Panc1 (cell line): ENCODE data around the gene FAM124B. TPM values are rescaled to one million over a fixed set of nuclear protein-coding genes. Genes with fewer than 3 reads are reported as not detected.

Experiments
- ATAC-seq: fragments of 200-7000 bp; cut with Tn5 transposase; 2 replicates; pipeline ENCODE4 v1.9.1; 2020; ENCODE audit warnings: mild to moderate bottlenecking, moderate library complexity
- BruUV-seq: library from RNA; stranded (reverse); fragments of 400-500 nt; replicated peaks from 2 replicates; lab custom pipeline; 2021; lab: Mats Ljungman, UMichigan
- CTCF ChIA-PET: fragments of 300-600 bp; sonication (Branson Sonifier 250); formaldehyde crosslinking; loops from one replicate; lab custom pipeline; 2022; ENCODE audit warnings: antibody characterized with exemption; lab: Charles Lee
- POLR2A ChIA-PET: fragments of 300-600 bp; sonication (Branson Sonifier 250); formaldehyde crosslinking; loops from one replicate; lab custom pipeline; 2022; ENCODE audit warnings: antibody characterized with exemption; lab: Charles Lee
- DNase-seq: peaks from one replicate; pipeline ENCODE4 v3.0.0-alpha.2; 2010; ENCODE audit warnings: low read depth, low spot score
- H3K27ac ChIP-seq: 2 replicates; pipeline ENCODE4 v1.5.1; 2011; ENCODE audit warnings: mild to moderate bottlenecking, low read length, inconsistent platforms
- H3K27me3 ChIP-seq: fragments of 200-500 bp; sonication (Bioruptor generic); 2 replicates; pipeline ENCODE4 v1.6.0; 2014; ENCODE audit warnings: low read length, inconsistent platforms; ENCODE audit not compliant: control insufficient read depth, insufficient read depth
- H3K36me3 ChIP-seq: fragments of 200-500 bp; sonication (Bioruptor generic); 2 replicates; pipeline ENCODE4 v1.5.1; 2014; ENCODE audit warnings: inconsistent platforms, mild to moderate bottlenecking, low read length, moderate library complexity; ENCODE audit not compliant: control insufficient read depth, insufficient read depth
- H3K4me1 ChIP-seq: 2 replicates; pipeline ENCODE4 v1.5.1; 2011; ENCODE audit warnings: inconsistent platforms, mild to moderate bottlenecking, low read length, moderate library complexity; ENCODE audit not compliant: control insufficient read depth, insufficient read depth
- H3K4me3 ChIP-seq, 2 experiments: 2 replicates each; pipeline ENCODE4 v1.5.1; 2011 to 2012; ENCODE audit warnings: low read depth in 2 of 2, low read length in 2 of 2, mild to moderate bottlenecking in 2 of 2, inconsistent platforms in 1 of 2, moderate library complexity in 1 of 2
- H3K9me3 ChIP-seq: fragments of 200-500 bp; sonication (Bioruptor generic); 2 replicates; pipeline ENCODE4 v1.5.1; 2014; ENCODE audit warnings: low read depth, mild to moderate bottlenecking, inconsistent platforms, low read length, moderate library complexity; ENCODE audit not compliant: control insufficient read depth, insufficient read depth
- POLR2AphosphoS5 ChIP-seq: IDR thresholded peaks from 2 replicates; pipeline ENCODE4 v1.6.1; 2012; ENCODE audit warnings: mild to moderate bottlenecking, low read depth, low read length, moderate library complexity
- SIN3A ChIP-seq: IDR thresholded peaks from 2 replicates; pipeline ENCODE4 v1.6.1; 2012; ENCODE audit warnings: low read depth, mild to moderate bottlenecking, low read length, moderate library complexity, borderline replicate concordance; ENCODE audit not compliant: insufficient read depth
- TCF7L2 ChIP-seq: IDR thresholded peaks from 2 replicates; pipeline ENCODE4 v1.6.1; 2011; ENCODE audit warnings: mild to moderate bottlenecking, low read depth, low read length, inconsistent platforms
- in situ Hi-C: cut with HindIII; loops from 2 replicates; pipeline ENCODE4 v1.10.0; 2016; ENCODE audit warnings: low sequenced_read_pairs, low pct_unique_long_range_greater_than_20kb
- intact Hi-C: fragments of 100-400 bp; cut with micrococcal nuclease; formaldehyde crosslinking; loops from one replicate; pipeline ENCODE4 v1.10.0; 2022; ENCODE audit not compliant: unreplicated experiment
- total RNA-seq: library from RNA; stranded (reverse); gene quantifications from one replicate; pipeline ENCODE4 v1.2.1, GENCODE V29; 2021; ENCODE audit not compliant: unreplicated experiment
- TF ChIP-seq, protein P1 (sequence below), 2 experiments: IDR thresholded peaks; 2 replicates each; pipeline ENCODE4 v1.6.1; 2011 to 2012; ENCODE audit warnings: low read depth in 2 of 2, control low read depth in 1 of 2, low read length in 1 of 2, mild to moderate bottlenecking in 1 of 2, moderate library complexity in 1 of 2; ENCODE audit not compliant: insufficient read depth in 1 of 2
- TF ChIP-seq, protein P2 (sequence below): fragments of 450-650 bp; IDR thresholded peaks from 2 replicates; pipeline ENCODE4 v1.5.1; 2017; ENCODE audit warnings: mild to moderate bottlenecking

The FAM124B gene
- total RNA-seq, 1 experiment from 2014 or later, result 0.08 TPM

DNA sequence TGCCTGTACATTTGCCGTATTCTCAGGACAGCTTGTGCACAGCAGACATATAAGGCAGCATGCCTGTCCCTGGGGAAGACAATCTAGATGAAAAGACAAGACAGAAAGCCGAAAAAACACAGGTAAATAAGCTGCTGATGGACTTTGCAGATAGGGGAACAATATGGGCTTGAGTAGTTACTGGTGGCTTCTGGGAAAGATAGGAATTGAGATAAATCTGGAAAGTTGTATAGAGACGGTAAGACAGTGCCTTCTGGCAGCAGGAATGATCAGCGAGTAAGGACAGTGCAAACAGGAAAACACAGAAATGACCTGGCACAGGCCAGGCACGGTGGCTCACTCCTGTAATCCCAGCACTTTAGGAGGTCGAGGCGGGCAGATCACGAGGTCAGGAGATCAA lies 70.2 kb downstream of the FAM124B start:
- Histone ChIP-seq H3K36me3 (no peaks in the 10 kb centered on the region), H3K27me3 (no peaks in the 10 kb centered on the region), H3K4me1 (no peaks in the 10 kb centered on the region), H3K4me3 (no peak overlapping the region), H3K27ac (no peak overlapping the region), H3K9me3 (no peaks in the 10 kb centered on the region)
- ChIA-PET POLR2A (no interaction called here), CTCF (no interaction called here)
- no peak for DNase-seq
- TF ChIP-seq, protein P1, sequence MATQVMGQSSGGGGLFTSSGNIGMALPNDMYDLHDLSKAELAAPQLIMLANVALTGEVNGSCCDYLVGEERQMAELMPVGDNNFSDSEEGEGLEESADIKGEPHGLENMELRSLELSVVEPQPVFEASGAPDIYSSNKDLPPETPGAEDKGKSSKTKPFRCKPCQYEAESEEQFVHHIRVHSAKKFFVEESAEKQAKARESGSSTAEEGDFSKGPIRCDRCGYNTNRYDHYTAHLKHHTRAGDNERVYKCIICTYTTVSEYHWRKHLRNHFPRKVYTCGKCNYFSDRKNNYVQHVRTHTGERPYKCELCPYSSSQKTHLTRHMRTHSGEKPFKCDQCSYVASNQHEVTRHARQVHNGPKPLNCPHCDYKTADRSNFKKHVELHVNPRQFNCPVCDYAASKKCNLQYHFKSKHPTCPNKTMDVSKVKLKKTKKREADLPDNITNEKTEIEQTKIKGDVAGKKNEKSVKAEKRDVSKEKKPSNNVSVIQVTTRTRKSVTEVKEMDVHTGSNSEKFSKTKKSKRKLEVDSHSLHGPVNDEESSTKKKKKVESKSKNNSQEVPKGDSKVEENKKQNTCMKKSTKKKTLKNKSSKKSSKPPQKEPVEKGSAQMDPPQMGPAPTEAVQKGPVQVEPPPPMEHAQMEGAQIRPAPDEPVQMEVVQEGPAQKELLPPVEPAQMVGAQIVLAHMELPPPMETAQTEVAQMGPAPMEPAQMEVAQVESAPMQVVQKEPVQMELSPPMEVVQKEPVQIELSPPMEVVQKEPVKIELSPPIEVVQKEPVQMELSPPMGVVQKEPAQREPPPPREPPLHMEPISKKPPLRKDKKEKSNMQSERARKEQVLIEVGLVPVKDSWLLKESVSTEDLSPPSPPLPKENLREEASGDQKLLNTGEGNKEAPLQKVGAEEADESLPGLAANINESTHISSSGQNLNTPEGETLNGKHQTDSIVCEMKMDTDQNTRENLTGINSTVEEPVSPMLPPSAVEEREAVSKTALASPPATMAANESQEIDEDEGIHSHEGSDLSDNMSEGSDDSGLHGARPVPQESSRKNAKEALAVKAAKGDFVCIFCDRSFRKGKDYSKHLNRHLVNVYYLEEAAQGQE (IDR thresholded peaks at IDR 0.05; ENCODE audit: insufficient read depth in 1 of 2, low read depth in 2 of 2, low read length in 1 of 2), result no peak
- TF ChIP-seq SIN3A, result no peak
- ATAC-seq, result no peak
- no TSS peak for BruUV-seq
- in situ Hi-C loops (no loop called here), intact Hi-C loops (no loop called here)

DNA sequence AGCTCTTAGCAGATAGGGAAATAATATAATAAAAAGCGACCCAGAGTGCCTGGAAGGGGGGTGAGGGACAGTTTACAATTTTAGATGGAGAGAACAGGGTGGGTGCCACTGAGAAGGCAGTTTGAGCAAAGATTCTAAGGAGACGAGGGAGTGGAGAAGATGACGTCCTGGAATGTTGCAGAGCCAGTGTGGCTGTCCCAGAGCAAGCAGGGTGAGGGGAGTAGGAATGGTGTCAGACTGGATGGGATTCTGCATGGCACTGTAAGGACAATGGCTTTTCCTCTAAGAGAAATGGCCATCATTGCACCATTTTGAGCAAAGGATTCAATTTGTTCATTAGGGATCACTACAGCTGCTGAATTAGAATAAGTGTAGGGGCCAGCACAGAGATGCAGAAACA lies 73.1 kb downstream of the FAM124B start:
- Histone ChIP-seq H3K36me3 (no peaks in the 10 kb centered on the region), H3K27me3 (no peaks in the 10 kb centered on the region; the same call in 1 of the 2 replicates), H3K27ac (no peak overlapping the region), H3K4me1 (no peaks in the 10 kb centered on the region), H3K9me3 (no peaks in the 10 kb centered on the region), H3K4me3 (no peak overlapping the region)
- ChIA-PET POLR2A (no interaction called here), CTCF (no interaction called here)
- intact Hi-C loops (no loop called here), in situ Hi-C loops (no loop called here)
- no peak for TF ChIP-seq POLR2AphosphoS5
- no peak for TF ChIP-seq TCF7L2
- TF ChIP-seq, protein P1 (IDR thresholded peaks at IDR 0.05; ENCODE audit: insufficient read depth in 1 of 2, low read depth in 2 of 2, low read length in 1 of 2), result no peak
- TF ChIP-seq, protein P2, sequence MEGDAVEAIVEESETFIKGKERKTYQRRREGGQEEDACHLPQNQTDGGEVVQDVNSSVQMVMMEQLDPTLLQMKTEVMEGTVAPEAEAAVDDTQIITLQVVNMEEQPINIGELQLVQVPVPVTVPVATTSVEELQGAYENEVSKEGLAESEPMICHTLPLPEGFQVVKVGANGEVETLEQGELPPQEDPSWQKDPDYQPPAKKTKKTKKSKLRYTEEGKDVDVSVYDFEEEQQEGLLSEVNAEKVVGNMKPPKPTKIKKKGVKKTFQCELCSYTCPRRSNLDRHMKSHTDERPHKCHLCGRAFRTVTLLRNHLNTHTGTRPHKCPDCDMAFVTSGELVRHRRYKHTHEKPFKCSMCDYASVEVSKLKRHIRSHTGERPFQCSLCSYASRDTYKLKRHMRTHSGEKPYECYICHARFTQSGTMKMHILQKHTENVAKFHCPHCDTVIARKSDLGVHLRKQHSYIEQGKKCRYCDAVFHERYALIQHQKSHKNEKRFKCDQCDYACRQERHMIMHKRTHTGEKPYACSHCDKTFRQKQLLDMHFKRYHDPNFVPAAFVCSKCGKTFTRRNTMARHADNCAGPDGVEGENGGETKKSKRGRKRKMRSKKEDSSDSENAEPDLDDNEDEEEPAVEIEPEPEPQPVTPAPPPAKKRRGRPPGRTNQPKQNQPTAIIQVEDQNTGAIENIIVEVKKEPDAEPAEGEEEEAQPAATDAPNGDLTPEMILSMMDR, result no peak
- no peak for TF ChIP-seq SIN3A
- no peak for DNase-seq
- no TSS peak for BruUV-seq
- no peak for ATAC-seq

Other genes with a start within 250 kb of the FAM124B start
- 104 TPM for gene CUL3, start 183.3 kb upstream of the FAM124B start, total RNA-seq